Measurements from ENCODE around the gene KRT4. TPM values are rescaled to one million over a fixed set of nuclear protein-coding genes. Genes with fewer than 3 reads are reported as not detected.

The KRT4 gene
- total RNA-seq, 1 experiment from 2014 or later = not detected

DNA sequence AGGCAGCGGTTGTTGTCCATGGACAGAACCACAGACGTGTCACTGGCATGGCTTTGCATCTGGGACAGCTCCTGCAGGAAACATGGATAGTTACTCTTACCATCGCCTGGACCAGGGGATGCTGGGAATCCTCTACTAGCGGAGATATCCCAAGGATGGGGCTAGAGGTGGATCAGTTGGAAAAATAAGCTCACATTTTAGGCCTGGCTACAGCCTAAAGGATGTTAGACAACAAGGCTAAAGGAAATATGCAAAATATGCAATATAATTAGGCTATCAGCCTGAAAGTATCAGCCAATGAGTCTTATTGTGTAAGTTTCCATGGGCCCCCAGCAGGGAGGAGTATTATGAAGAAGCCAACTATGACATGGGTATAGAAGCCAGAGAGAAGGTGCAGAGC lies 41.7 kb downstream of the KRT4 start:
- no peak overlapping the region for H4K8ac ChIP-seq (replicated peaks; ENCODE audit: insufficient read length, low read depth, low read length)
- no peak for DNase-seq
- no peaks in the 10 kb centered on the region for H3K4me1 ChIP-seq (ENCODE audit: insufficient read depth, low read length)
- H2BK15ac ChIP-seq (ENCODE audit: low read depth, low read length) = no peak overlapping the region
- H3K18ac ChIP-seq (ENCODE audit: insufficient read length, low read depth, low read length) = no peak overlapping the region
- H2AK5ac ChIP-seq (ENCODE audit: insufficient read length, low read length) = no peak overlapping the region
- H3K27ac ChIP-seq (ENCODE audit: insufficient read length, low read depth, low read length) = no peak overlapping the region
- H3K27me3 Mint-ChIP-seq (ENCODE audit: low read depth) = peaks cover 14% of the 10 kb centered on the region
- no CpG with 5 or more reads among the region's 4 CpGs for WGBS (ENCODE audit: extremely low coverage, insufficient read length, low lambda C conversion rate)
- H3K36me3 Mint-ChIP-seq (ENCODE audit: insufficient read depth in 1 of 3, low read depth in 3 of 3) = no peaks in the 10 kb centered on the region
- no peaks in the 10 kb centered on the region; a peak in 1 of 5 replicates for H3K9me3 Mint-ChIP-seq
- H2BK120ac ChIP-seq (ENCODE audit: low read depth, low read length, poor library complexity, severe bottlenecking) = no peak overlapping the region
- H4K5ac ChIP-seq (ENCODE audit: insufficient read length, low read depth, low read length) = no peak overlapping the region
- no peak overlapping the region for H3K56ac ChIP-seq (ENCODE audit: insufficient read length, low read depth, low read length)
- H3K9me3 ChIP-seq (ENCODE audit: control insufficient read depth, low read depth, low read length) = no peaks in the 10 kb centered on the region
- no peak overlapping the region for H2AFZ ChIP-seq (ENCODE audit: low read length)
- no peaks in the 10 kb centered on the region for H3K79me2 ChIP-seq (ENCODE audit: insufficient read depth, low read length)
- TF ChIP-seq, protein P1, sequence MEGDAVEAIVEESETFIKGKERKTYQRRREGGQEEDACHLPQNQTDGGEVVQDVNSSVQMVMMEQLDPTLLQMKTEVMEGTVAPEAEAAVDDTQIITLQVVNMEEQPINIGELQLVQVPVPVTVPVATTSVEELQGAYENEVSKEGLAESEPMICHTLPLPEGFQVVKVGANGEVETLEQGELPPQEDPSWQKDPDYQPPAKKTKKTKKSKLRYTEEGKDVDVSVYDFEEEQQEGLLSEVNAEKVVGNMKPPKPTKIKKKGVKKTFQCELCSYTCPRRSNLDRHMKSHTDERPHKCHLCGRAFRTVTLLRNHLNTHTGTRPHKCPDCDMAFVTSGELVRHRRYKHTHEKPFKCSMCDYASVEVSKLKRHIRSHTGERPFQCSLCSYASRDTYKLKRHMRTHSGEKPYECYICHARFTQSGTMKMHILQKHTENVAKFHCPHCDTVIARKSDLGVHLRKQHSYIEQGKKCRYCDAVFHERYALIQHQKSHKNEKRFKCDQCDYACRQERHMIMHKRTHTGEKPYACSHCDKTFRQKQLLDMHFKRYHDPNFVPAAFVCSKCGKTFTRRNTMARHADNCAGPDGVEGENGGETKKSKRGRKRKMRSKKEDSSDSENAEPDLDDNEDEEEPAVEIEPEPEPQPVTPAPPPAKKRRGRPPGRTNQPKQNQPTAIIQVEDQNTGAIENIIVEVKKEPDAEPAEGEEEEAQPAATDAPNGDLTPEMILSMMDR (conservative IDR thresholded peaks at IDR 0.05) = no peak
- no peak overlapping the region for H3K9ac ChIP-seq (ENCODE audit: extremely low read depth, insufficient read length, low read length)
- H3K79me1 ChIP-seq (ENCODE audit: insufficient read depth, low read depth, low read length, poor library complexity, severe bottlenecking) = no peaks in the 10 kb centered on the region
- H3K4me3 Mint-ChIP-seq = no peak overlapping the region
- no peaks in the 10 kb centered on the region for H4K20me1 ChIP-seq (ENCODE audit: control insufficient read depth, insufficient read depth, insufficient read length)
- no peak overlapping the region for H3T11ph ChIP-seq (ENCODE audit: low read length)
- no peak overlapping the region for H3K4ac ChIP-seq (ENCODE audit: low read depth, low read length)
- H3K23ac ChIP-seq (ENCODE audit: insufficient read length, low read depth, low read length) = no peak overlapping the region
- no peaks in the 10 kb centered on the region for H3K23me2 ChIP-seq (ENCODE audit: insufficient read length, low read depth, low read length, poor library complexity, severe bottlenecking)
- no peak overlapping the region for H2BK5ac ChIP-seq (ENCODE audit: insufficient read length, low read length)
- H2BK20ac ChIP-seq (ENCODE audit: low read depth, low read length, poor library complexity, severe bottlenecking) = no peak overlapping the region
- no peak overlapping the region for H3K4me2 ChIP-seq (ENCODE audit: insufficient read depth, insufficient read length, low read length)
- no peak overlapping the region for H3K14ac ChIP-seq (ENCODE audit: insufficient read depth, low read length)
- no peak overlapping the region for H3K27ac Mint-ChIP-seq
- no peak overlapping the region for H4K91ac ChIP-seq (ENCODE audit: insufficient read length, low read depth, low read length)
- no peaks in the 10 kb centered on the region for H3K27me3 ChIP-seq (ENCODE audit: insufficient read depth, low read length)
- no peaks in the 10 kb centered on the region for H3K4me1 Mint-ChIP-seq
- H2BK12ac ChIP-seq (ENCODE audit: insufficient read length, low read depth, low read length) = no peak overlapping the region

All from H9 (cell line).